Neural progenitor cell (in vitro differentiated cells): ENCODE data around the gene KRTAP5-6. TPM values are rescaled to one million over a fixed set of nuclear protein-coding genes. Genes with fewer than 3 reads are reported as not detected.
"Not testable (repeated sequence)": the region's sequence is repeated elsewhere in the genome, so short reads cannot be mapped to it uniquely, and the experiment has no call there.

ENCODE experiments used
- DNase-seq: peaks from one replicate; pipeline ENCODE4 v3.0.0-alpha.2; 2016; ENCODE audit warnings: low spot score
- H2AFZ ChIP-seq: fragments of 200-600 bp; sonication (generic); replicated peaks from 2 replicates; pipeline ENCODE4 v1.6.1; 2016; ENCODE audit warnings: antibody characterized with exemption
- H3F3A ChIP-seq: fragments of 200-600 bp; sonication (generic); 2 replicates; pipeline ENCODE4 v1.6.1; 2016; ENCODE audit warnings: antibody characterized with exemption, low read depth
- H3K27ac ChIP-seq: fragments of 200-600 bp; sonication (generic); 2 replicates; pipeline ENCODE4 v1.5.1; 2016; ENCODE audit warnings: mild to moderate bottlenecking
- H3K27me3 ChIP-seq: fragments of 200-600 bp; sonication (generic); 2 replicates; pipeline ENCODE4 v1.6.1; 2016; ENCODE audit warnings: mild to moderate bottlenecking, moderate library complexity
- H3K36me3 ChIP-seq: fragments of 200-600 bp; sonication (generic); 2 replicates; pipeline ENCODE4 v1.5.1; 2016
- H3K4me1 ChIP-seq: fragments of 200-600 bp; sonication (generic); 2 replicates; pipeline ENCODE4 v1.6.1; 2016; ENCODE audit warnings: mixed run types
- H3K4me2 ChIP-seq: fragments of 200-600 bp; sonication (generic); 2 replicates; pipeline ENCODE4 v1.6.1; 2016
- H3K4me3 ChIP-seq: fragments of 200-600 bp; sonication (generic); 2 replicates; pipeline ENCODE4 v1.5.1; 2016
- H3K79me2 ChIP-seq: fragments of 200-600 bp; sonication (generic); 2 replicates; pipeline ENCODE4 v1.6.1; 2016; ENCODE audit warnings: low read depth
- H3K9ac ChIP-seq: fragments of 200-600 bp; sonication (generic); 2 replicates; pipeline ENCODE4 v1.6.1; 2016
- H3K9me3 ChIP-seq: fragments of 200-600 bp; sonication (generic); 2 replicates; pipeline ENCODE4 v1.5.1; 2016; ENCODE audit warnings: low read depth
- H4K20me1 ChIP-seq: fragments of 200-600 bp; sonication (generic); 2 replicates; pipeline ENCODE4 v1.6.1; 2016; ENCODE audit warnings: low read depth
- H3K27ac Mint-ChIP-seq: 3 replicates; pipeline ENCODE4 v1.8.0; 2021; ENCODE audit warnings: mixed read lengths
- H3K27me3 Mint-ChIP-seq: 2 replicates; pipeline ENCODE4 v1.8.0; 2022; ENCODE audit warnings: low read depth, mild to moderate bottlenecking, inconsistent platforms, moderate library complexity, mixed read lengths; ENCODE audit not compliant: insufficient read depth
- H3K36me3 Mint-ChIP-seq: 3 replicates; pipeline ENCODE4 v1.8.0; 2021; ENCODE audit warnings: mixed read lengths
- H3K4me1 Mint-ChIP-seq: 3 replicates; pipeline ENCODE4 v1.8.0; 2021; ENCODE audit warnings: mixed read lengths
- H3K4me3 Mint-ChIP-seq: 3 replicates; pipeline ENCODE4 v1.8.0; 2021; ENCODE audit warnings: mild to moderate bottlenecking, moderate library complexity, mixed read lengths
- H3K9me3 Mint-ChIP-seq: 3 replicates; pipeline ENCODE4 v1.8.0; 2020; ENCODE audit warnings: mixed read lengths
- EZH2 ChIP-seq: fragments of 200-600 bp; sonication (generic); IDR thresholded peaks from 2 replicates; pipeline ENCODE4 v1.6.1; 2017; ENCODE audit warnings: antibody characterized with exemption, mild to moderate bottlenecking, moderate library complexity
- EZH2phosphoT487 ChIP-seq: fragments of 200-600 bp; sonication (generic); IDR thresholded peaks from 2 replicates; pipeline ENCODE4 v1.6.1; 2017; ENCODE audit warnings: antibody characterized with exemption
- total RNA-seq: library from RNA; depleted of rRNA; stranded (reverse); fragments of >200 nt; gene quantifications from 2 replicates; pipeline ENCODE4 v1.2.3, GENCODE V29; 2015; ENCODE audit warnings: low replicate concordance
- TF ChIP-seq, protein P1 (sequence below): fragments of 200-600 bp; sonication (generic); IDR thresholded peaks from 2 replicates; pipeline ENCODE4 v1.5.1; 2017; ENCODE audit warnings: antibody characterized with exemption, mild to moderate bottlenecking

Gene KRTAP5-6
- total RNA-seq, 1 donor from 2014 or later, result not detected

DNA sequence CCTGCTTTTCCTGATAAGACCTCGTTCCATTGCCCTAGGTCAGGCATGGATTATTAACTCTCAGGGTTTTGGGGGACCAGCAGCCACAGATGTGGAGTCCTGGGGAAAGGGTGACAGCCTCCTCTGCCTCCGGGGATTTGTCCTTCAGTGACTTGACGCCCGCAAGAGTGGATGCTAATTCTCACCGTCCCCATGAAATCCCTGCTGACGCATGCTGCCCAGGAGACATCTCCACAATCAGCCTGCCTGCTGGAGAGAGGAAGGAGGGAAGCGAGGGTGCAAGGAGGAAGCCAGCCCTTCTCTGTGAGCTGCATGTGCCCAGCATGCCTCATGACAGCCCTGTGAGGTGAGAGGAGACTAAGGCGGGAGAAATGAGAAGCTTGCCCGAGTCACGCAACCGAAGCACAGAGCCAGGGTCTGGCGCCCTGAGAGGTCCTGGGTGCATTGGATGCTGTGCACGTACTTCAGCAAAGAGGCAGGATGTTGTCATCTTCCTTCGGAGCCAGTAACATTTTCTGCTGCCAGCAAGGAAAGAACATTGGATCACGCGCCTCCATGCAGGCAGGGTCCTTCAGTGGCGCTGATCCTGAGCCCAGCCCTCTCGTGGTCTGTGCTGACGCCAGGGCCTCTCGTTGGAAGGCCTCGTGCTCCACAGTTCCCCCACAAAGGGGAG lies 27.3 kb upstream of the KRTAP5-6 start:
- no peak overlapping the region for H2AFZ ChIP-seq
- H3K9ac ChIP-seq, result no peak overlapping the region
- Mint-ChIP-seq H3K27ac (no peak overlapping the region), H3K36me3 (no peaks in the 10 kb centered on the region), H3K9me3 (no peaks in the 10 kb centered on the region), H3K27me3 (peaks cover 8% of the 10 kb centered on the region), H3K4me1 (peaks cover 8% of the 10 kb centered on the region), H3K4me3 (no peak overlapping the region)
- H3K4me1 ChIP-seq, result peaks cover 11% of the 10 kb centered on the region
- no peaks in the 10 kb centered on the region for H3K9me3 ChIP-seq
- no peak for DNase-seq
- H3K27ac ChIP-seq, result no peak overlapping the region
- peaks cover 57% of the 10 kb centered on the region for H3K27me3 ChIP-seq
- no peaks in the 10 kb centered on the region for H4K20me1 ChIP-seq
- H3K36me3 ChIP-seq, result no peaks in the 10 kb centered on the region
- no peak overlapping the region for H3K4me2 ChIP-seq
- no peak overlapping the region for H3K4me3 ChIP-seq
- TF ChIP-seq, protein P1, sequence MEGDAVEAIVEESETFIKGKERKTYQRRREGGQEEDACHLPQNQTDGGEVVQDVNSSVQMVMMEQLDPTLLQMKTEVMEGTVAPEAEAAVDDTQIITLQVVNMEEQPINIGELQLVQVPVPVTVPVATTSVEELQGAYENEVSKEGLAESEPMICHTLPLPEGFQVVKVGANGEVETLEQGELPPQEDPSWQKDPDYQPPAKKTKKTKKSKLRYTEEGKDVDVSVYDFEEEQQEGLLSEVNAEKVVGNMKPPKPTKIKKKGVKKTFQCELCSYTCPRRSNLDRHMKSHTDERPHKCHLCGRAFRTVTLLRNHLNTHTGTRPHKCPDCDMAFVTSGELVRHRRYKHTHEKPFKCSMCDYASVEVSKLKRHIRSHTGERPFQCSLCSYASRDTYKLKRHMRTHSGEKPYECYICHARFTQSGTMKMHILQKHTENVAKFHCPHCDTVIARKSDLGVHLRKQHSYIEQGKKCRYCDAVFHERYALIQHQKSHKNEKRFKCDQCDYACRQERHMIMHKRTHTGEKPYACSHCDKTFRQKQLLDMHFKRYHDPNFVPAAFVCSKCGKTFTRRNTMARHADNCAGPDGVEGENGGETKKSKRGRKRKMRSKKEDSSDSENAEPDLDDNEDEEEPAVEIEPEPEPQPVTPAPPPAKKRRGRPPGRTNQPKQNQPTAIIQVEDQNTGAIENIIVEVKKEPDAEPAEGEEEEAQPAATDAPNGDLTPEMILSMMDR, result no peak
- TF ChIP-seq EZH2, result no peak
- no peak for TF ChIP-seq EZH2phosphoT487
- H3F3A ChIP-seq, result peaks cover 1% of the 10 kb centered on the region
- no peaks in the 10 kb centered on the region for H3K79me2 ChIP-seq

DNA sequence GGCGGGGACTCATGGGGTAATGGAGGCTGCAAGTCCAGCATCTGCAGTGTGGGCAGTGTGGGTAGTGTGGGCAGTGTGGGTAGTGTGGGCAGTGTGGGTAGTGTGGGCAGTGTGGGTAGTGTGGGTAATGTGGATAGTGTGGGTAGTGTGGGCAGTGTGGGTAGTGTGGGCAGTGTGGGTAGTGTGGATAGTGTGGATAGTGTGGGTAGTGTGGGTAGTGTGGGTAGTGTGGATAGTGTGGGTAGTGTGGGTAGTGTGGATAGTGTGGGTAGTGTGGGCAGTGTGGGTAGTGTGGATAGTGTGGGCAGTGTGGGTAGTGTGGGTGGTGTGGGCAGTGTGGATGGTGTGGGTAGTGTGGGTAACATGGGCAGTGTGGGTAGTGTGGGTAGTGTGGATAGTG lies 26.5 kb upstream of the KRTAP5-6 start:
- peaks cover 11% of the 10 kb centered on the region for H3K27me3 Mint-ChIP-seq
- not testable (repeated sequence) for H3K9me3 Mint-ChIP-seq

DNA sequence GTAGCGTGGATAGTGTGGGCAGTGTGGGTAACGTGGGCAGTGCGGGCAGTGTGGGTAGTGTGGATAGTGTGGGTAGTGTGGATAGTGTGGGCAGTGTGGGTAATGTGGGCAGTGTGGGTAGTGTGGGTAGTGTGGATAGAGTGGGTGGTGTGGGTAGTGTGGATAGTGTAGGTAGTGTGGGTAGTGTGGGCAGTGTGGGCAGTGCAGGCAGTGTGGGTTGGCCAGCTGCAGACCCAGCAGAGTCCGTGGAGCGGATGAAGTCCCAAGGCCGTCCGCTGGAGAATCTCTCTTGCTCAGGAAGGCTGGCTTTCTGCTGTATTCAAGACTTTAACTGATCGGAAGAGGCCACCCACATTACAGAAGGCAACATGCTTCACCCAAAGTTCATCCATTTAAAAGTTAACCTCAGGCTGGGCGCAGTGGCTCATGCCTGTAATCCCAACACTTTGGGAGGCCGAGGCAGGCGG lies 26.1 kb upstream of the KRTAP5-6 start:
- H3K4me3 Mint-ChIP-seq, result no peak overlapping the region
- Histone ChIP-seq H4K20me1 (no peaks in the 10 kb centered on the region), H3K4me1 (peaks cover 21% of the 10 kb centered on the region), H2AFZ (no peak overlapping the region), H3K79me2 (no peaks in the 10 kb centered on the region), H3K4me2 (no peak overlapping the region), H3K27ac (no peak overlapping the region), H3K9me3 (no peaks in the 10 kb centered on the region), H3K36me3 (no peaks in the 10 kb centered on the region), H3K27me3 (peaks cover 67% of the 10 kb centered on the region), H3K9ac (no peak overlapping the region), H3F3A (peaks cover 8% of the 10 kb centered on the region), H3K4me3 (no peak overlapping the region)
- peaks cover 11% of the 10 kb centered on the region for H3K27me3 Mint-ChIP-seq
- H3K4me1 Mint-ChIP-seq, result peaks cover 16% of the 10 kb centered on the region
- H3K9me3 Mint-ChIP-seq, result no peaks in the 10 kb centered on the region
- H3K36me3 Mint-ChIP-seq, result no peaks in the 10 kb centered on the region
- DNase-seq, result no peak
- no peak overlapping the region for H3K27ac Mint-ChIP-seq
- TF ChIP-seq, protein P1, result no peak
- no peak for TF ChIP-seq EZH2phosphoT487
- no peak for TF ChIP-seq EZH2

More for the DNA sequence above, 26.5 kb upstream of the KRTAP5-6 start:
- not testable (repeated sequence) for H3K9ac ChIP-seq, H3F3A ChIP-seq, H3K4me3 ChIP-seq, H2AFZ ChIP-seq, H3K4me3 Mint-ChIP-seq, H3K36me3 Mint-ChIP-seq, H3K9me3 ChIP-seq, H3K79me2 ChIP-seq, H3K27ac ChIP-seq, H3K4me2 ChIP-seq, DNase-seq, H4K20me1 ChIP-seq, H3K27ac Mint-ChIP-seq, H3K36me3 ChIP-seq
- peaks cover 14% of the 10 kb centered on the region for H3K4me1 Mint-ChIP-seq
- peaks cover 18% of the 10 kb centered on the region for H3K4me1 ChIP-seq
- H3K27me3 ChIP-seq, result peaks cover 62% of the 10 kb centered on the region

DNA sequence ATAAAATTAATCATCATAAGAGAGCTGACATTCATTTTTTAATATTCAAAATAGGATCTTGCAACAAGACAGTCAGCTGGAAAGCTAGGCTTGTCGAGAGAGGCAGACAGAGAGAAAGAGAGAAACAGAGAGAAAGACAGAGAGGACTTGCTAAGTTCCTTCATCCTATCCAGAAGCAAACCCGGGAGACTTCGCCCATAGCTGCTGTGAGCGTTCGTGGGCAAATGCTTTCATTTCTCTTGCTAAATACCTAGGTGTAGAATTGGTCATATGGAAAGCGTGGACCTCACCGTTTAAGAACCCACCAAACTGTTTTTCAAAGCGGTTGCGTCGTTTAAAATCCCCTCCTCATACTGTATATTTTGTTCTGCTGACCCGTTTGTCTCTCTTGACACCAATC lies 25.3 kb upstream of the KRTAP5-6 start:
- Mint-ChIP-seq H3K27me3 (peaks cover 11% of the 10 kb centered on the region), H3K27ac (no peak overlapping the region), H3K36me3 (no peaks in the 10 kb centered on the region), H3K4me1 (peaks cover 19% of the 10 kb centered on the region), H3K9me3 (no peaks in the 10 kb centered on the region), H3K4me3 (no peak overlapping the region)
- Histone ChIP-seq H3F3A (peaks cover 8% of the 10 kb centered on the region), H3K36me3 (no peaks in the 10 kb centered on the region), H3K4me1 (peaks cover 23% of the 10 kb centered on the region), H3K27me3 (peaks cover 74% of the 10 kb centered on the region), H3K27ac (no peak overlapping the region), H3K79me2 (no peaks in the 10 kb centered on the region), H3K9ac (no peak overlapping the region), H3K4me2 (no peak overlapping the region), H3K9me3 (no peaks in the 10 kb centered on the region), H2AFZ (no peak overlapping the region), H4K20me1 (no peaks in the 10 kb centered on the region), H3K4me3 (no peak overlapping the region)
- TF ChIP-seq EZH2 (no peak), EZH2phosphoT487 (no peak)
- TF ChIP-seq, protein P1, result no peak
- no peak for DNase-seq
